ENCODE data around the gene ETS1. TPM values are rescaled to one million over a fixed set of nuclear protein-coding genes. Genes with fewer than 3 reads are reported as not detected.

The ETS1 gene
- total RNA-seq, 1 experiment from 2014 or later: 66.4 TPM

GRCh38 chr11:128595775-128596174, 8.4 kb upstream of the ETS1 start:
- Histone ChIP-seq H3K36me3 (ENCODE audit: control insufficient read depth, insufficient read depth, low read length) (no peaks in the 10 kb centered on the region), H3K4me1 (ENCODE audit: control insufficient read depth, insufficient read depth, low read length) (no peaks in the 10 kb centered on the region), H3K4me3 (ENCODE audit: low read depth in 2 of 2, low read length in 2 of 2) (no peak overlapping the region), H3K27ac (ENCODE audit: low read length) (no peak overlapping the region), H3K9me3 (ENCODE audit: control insufficient read depth, insufficient read depth, low read depth, low read length) (no peaks in the 10 kb centered on the region), H3K27me3 (ENCODE audit: control insufficient read depth, insufficient read depth, low read length) (peaks cover 38% of the 10 kb centered on the region)
- ChIA-PET CTCF (no interaction called here), POLR2A (no interaction called here)
- DNase-seq (ENCODE audit: low read depth, low spot score) (no peak), ATAC-seq (no peak)
- no TSS peak for BruUV-seq (replicated peaks)
- intact Hi-C loops (cut with micrococcal nuclease; ENCODE audit: unreplicated experiment): no loop called here
- TF ChIP-seq SIN3A (IDR thresholded peaks at IDR 0.05; ENCODE audit: borderline replicate concordance, insufficient read depth, low read depth, low read length) (no peak), CTCF (IDR thresholded peaks at IDR 0.05) (no peak), POLR2AphosphoS5 (IDR thresholded peaks at IDR 0.05; ENCODE audit: low read depth, low read length) (no peak), TCF7L2 (IDR thresholded peaks at IDR 0.05; ENCODE audit: low read depth, low read length) (no peak)
- TF ChIP-seq, protein P1, sequence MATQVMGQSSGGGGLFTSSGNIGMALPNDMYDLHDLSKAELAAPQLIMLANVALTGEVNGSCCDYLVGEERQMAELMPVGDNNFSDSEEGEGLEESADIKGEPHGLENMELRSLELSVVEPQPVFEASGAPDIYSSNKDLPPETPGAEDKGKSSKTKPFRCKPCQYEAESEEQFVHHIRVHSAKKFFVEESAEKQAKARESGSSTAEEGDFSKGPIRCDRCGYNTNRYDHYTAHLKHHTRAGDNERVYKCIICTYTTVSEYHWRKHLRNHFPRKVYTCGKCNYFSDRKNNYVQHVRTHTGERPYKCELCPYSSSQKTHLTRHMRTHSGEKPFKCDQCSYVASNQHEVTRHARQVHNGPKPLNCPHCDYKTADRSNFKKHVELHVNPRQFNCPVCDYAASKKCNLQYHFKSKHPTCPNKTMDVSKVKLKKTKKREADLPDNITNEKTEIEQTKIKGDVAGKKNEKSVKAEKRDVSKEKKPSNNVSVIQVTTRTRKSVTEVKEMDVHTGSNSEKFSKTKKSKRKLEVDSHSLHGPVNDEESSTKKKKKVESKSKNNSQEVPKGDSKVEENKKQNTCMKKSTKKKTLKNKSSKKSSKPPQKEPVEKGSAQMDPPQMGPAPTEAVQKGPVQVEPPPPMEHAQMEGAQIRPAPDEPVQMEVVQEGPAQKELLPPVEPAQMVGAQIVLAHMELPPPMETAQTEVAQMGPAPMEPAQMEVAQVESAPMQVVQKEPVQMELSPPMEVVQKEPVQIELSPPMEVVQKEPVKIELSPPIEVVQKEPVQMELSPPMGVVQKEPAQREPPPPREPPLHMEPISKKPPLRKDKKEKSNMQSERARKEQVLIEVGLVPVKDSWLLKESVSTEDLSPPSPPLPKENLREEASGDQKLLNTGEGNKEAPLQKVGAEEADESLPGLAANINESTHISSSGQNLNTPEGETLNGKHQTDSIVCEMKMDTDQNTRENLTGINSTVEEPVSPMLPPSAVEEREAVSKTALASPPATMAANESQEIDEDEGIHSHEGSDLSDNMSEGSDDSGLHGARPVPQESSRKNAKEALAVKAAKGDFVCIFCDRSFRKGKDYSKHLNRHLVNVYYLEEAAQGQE (IDR thresholded peaks at IDR 0.05; ENCODE audit: insufficient read depth in 1 of 2, low read depth in 2 of 2, low read length in 1 of 2): no peak
- in situ Hi-C loops (cut with HindIII; ENCODE audit: low pct_unique_long_range_greater_than_20kb, low sequenced_read_pairs): no loop called here

DNA sequence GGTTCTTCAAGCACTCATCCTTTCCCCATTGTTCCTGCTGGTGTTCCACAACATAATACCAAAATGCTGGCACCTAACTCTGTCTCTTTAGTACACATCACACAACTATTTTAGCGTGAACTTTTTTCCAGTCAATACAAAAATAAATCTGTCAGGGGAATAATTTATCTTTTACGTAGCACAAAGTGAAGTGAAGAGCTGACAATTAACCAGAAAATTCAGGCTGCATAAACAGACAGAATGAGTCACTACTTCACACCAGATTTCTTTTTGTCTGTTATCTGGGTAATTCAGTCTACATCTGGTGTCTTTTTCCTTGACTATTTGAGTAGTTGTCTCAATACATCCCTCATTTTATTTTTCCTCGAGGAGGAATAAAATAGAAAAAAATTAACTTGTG, 7.9 kb upstream of the ETS1 start:
- Histone ChIP-seq H3K4me1 (ENCODE audit: control insufficient read depth, insufficient read depth, low read length) (no peaks in the 10 kb centered on the region), H3K27ac (ENCODE audit: low read length) (no peak overlapping the region), H3K9me3 (ENCODE audit: control insufficient read depth, insufficient read depth, low read depth, low read length) (no peaks in the 10 kb centered on the region), H3K36me3 (ENCODE audit: control insufficient read depth, insufficient read depth, low read length) (no peaks in the 10 kb centered on the region), H3K27me3 (ENCODE audit: control insufficient read depth, insufficient read depth, low read length) (peaks cover 42% of the 10 kb centered on the region), H3K4me3 (ENCODE audit: low read depth in 2 of 2, low read length in 2 of 2) (no peak overlapping the region)
- in situ Hi-C loops (cut with HindIII; ENCODE audit: low pct_unique_long_range_greater_than_20kb, low sequenced_read_pairs): no loop called here
- TF ChIP-seq, protein P1 (IDR thresholded peaks at IDR 0.05; ENCODE audit: insufficient read depth in 1 of 2, low read depth in 2 of 2, low read length in 1 of 2): no peak
- TF ChIP-seq CTCF (IDR thresholded peaks at IDR 0.05) (no peak), TCF7L2 (IDR thresholded peaks at IDR 0.05; ENCODE audit: low read depth, low read length) (no peak), SIN3A (IDR thresholded peaks at IDR 0.05; ENCODE audit: borderline replicate concordance, insufficient read depth, low read depth, low read length) (no peak), POLR2AphosphoS5 (IDR thresholded peaks at IDR 0.05; ENCODE audit: low read depth, low read length) (no peak)
- CTCF ChIA-PET: no interaction called here
- POLR2A ChIA-PET: no interaction called here
- ATAC-seq (no peak), DNase-seq (ENCODE audit: low read depth, low spot score) (no peak)
- no TSS peak for BruUV-seq (replicated peaks)
- intact Hi-C loops (cut with micrococcal nuclease; ENCODE audit: unreplicated experiment): no loop called here
